ENCODE data around the gene BCAR1. TPM values are rescaled to one million over a fixed set of nuclear protein-coding genes. Genes with fewer than 3 reads are reported as not detected.

The BCAR1 gene
- total and polyA plus RNA-seq, 2 of the 13 experiments (the other 11 are each of a cell fraction or from before 2014, with no cell fraction given) = 48.1 to 51.7 TPM

- TF ChIP-seq CREB3 (CRISPR knock-in tag; IDR thresholded peaks at IDR 0.05) (0 out of 2 replicates have a peak, but pooled peaks have one; percentile 37), ZNF589 (CRISPR knock-in tag; conservative IDR thresholded peaks at IDR 0.05) (no peak), ZMYM2 (CRISPR knock-in tag; IDR thresholded peaks at IDR 0.05) (peak; percentile 99), ZNF543 (CRISPR knock-in tag; IDR thresholded peaks at IDR 0.05) (peak; percentile 93), PRDM10 (CRISPR knock-in tag; IDR thresholded peaks at IDR 0.05; ENCODE audit: low read depth) (peak; percentile 80; the same call in 1 of the 2 replicates), THRA (CRISPR knock-in tag; IDR thresholded peaks at IDR 0.05; ENCODE audit: borderline replicate concordance) (peak; percentile 86), LBX2 (CRISPR knock-in tag; IDR thresholded peaks at IDR 0.05; ENCODE audit: borderline replicate concordance) (peak; percentile 91; the same call in 1 of the 2 replicates), ZNF503 (CRISPR knock-in tag; IDR thresholded peaks at IDR 0.05) (peak; percentile 93; the same call in 1 of the 2 replicates), KLF6 (CRISPR knock-in tag; IDR thresholded peaks at IDR 0.05) (peak; percentile 95; the same call in 1 of the 2 replicates), IKZF4 (CRISPR knock-in tag; IDR thresholded peaks at IDR 0.05; ENCODE audit: borderline replicate concordance, low read depth, not compliant biosample characterization) (peak; percentile 63), CEBPG (CRISPR knock-in tag; IDR thresholded peaks at IDR 0.05) (peak; percentile 34; the same call in 1 of the 2 replicates), MBNL3 (CRISPR knock-in tag; conservative IDR thresholded peaks at IDR 0.05) (no peak), ZNF136 (CRISPR knock-in tag; IDR thresholded peaks at IDR 0.05; ENCODE audit: low read depth) (peak; percentile 63; the same call in 1 of the 2 replicates), EP300 (IDR thresholded peaks at IDR 0.05; ENCODE audit: low read depth in 2 of 2, low read length in 2 of 2) (peak in 1 of 2 experiments; percentile 96), EP300 (CRISPR knock-in tag; IDR thresholded peaks at IDR 0.05; ENCODE audit: borderline replicate concordance) (peak; percentile 94), MNT (IDR thresholded peaks at IDR 0.05) (peak; percentile 79), ZSCAN31 (CRISPR knock-in tag; IDR thresholded peaks at IDR 0.05; ENCODE audit: low read depth) (peak; percentile 92)
Observed at GRCh38 chr16:75244844-75245758, 6.3 kb downstream of the BCAR1 start (continued).

All from HepG2 (cell line).